MM.1S (cell line): ENCODE results near the gene SH3RF1.

ENCODE experiments used
- DNase-seq: peaks from one replicate; pipeline ENCODE4 v3.0.0-alpha.2; 2015
- H2AFZ ChIP-seq: fragments of 300-600 bp; sonication (generic); 2 replicates; pipeline ENCODE4 v1.6.0; 2016; ENCODE audit warnings: antibody characterized with exemption, low read length
- H3F3A ChIP-seq: fragments of 300-600 bp; sonication (generic); 2 replicates; pipeline ENCODE4 v1.6.1; 2016; ENCODE audit warnings: mild to moderate bottlenecking, antibody characterized with exemption, low read length, moderate library complexity, mixed read lengths; ENCODE audit not compliant: insufficient read depth
- H3K27ac ChIP-seq: fragments of 300-600 bp; sonication (generic); 2 replicates; pipeline ENCODE4 v1.5.1; 2016; ENCODE audit warnings: mild to moderate bottlenecking, low read length
- H3K27me3 ChIP-seq: fragments of 300-600 bp; sonication (generic); replicated peaks from 2 replicates; pipeline ENCODE4 v1.6.0; 2016; ENCODE audit warnings: low read length; ENCODE audit not compliant: insufficient read depth
- H3K36me3 ChIP-seq: fragments of 300-600 bp; sonication (generic); replicated peaks from 2 replicates; pipeline ENCODE4 v1.6.1; 2016; ENCODE audit warnings: mild to moderate bottlenecking, low read length, mixed read lengths; ENCODE audit not compliant: insufficient read depth
- H3K4me1 ChIP-seq: fragments of 300-600 bp; sonication (generic); 2 replicates; pipeline ENCODE4 v1.6.1; 2016; ENCODE audit warnings: low read length, mixed read lengths
- H3K4me2 ChIP-seq: fragments of 300-600 bp; sonication (generic); 2 replicates; pipeline ENCODE4 v1.6.0; 2016; ENCODE audit warnings: low read depth, low read length
- H3K4me3 ChIP-seq: fragments of 300-600 bp; sonication (generic); 2 replicates; pipeline ENCODE4 v1.5.1; 2016; ENCODE audit warnings: low read length, mixed read lengths
- H3K79me2 ChIP-seq: fragments of 300-600 bp; sonication (generic); 2 replicates; pipeline ENCODE4 v1.6.1; 2016; ENCODE audit warnings: mixed run types, low read length, mixed read lengths
- H3K9ac ChIP-seq: fragments of 300-600 bp; sonication (generic); 2 replicates; pipeline ENCODE4 v1.6.1; 2016; ENCODE audit warnings: low read length, mixed read lengths
- H3K9me2 ChIP-seq: fragments of 300-600 bp; sonication (generic); replicated peaks from 2 replicates; pipeline ENCODE4 v1.6.1; 2016; ENCODE audit warnings: mild to moderate bottlenecking, low read length, mixed read lengths; ENCODE audit not compliant: insufficient read depth
- H3K9me3 ChIP-seq: fragments of 300-600 bp; sonication (generic); replicated peaks from 2 replicates; pipeline ENCODE4 v1.6.1; 2016; ENCODE audit warnings: mild to moderate bottlenecking, low read length, mixed read lengths; ENCODE audit not compliant: insufficient read depth
- H4K20me1 ChIP-seq: fragments of 300-600 bp; sonication (generic); 2 replicates; pipeline ENCODE4 v1.6.1; 2016; ENCODE audit warnings: mild to moderate bottlenecking, low read length, moderate library complexity, mixed read lengths; ENCODE audit not compliant: insufficient read depth
- CTCF ChIP-seq: fragments of 300-600 bp; sonication (generic); IDR thresholded peaks from 2 replicates; pipeline ENCODE4 v1.5.1; 2016; ENCODE audit warnings: antibody characterized with exemption, low read length, mixed read lengths
- EZH2 ChIP-seq: fragments of 300-600 bp; sonication (generic); optimal IDR thresholded peaks from 2 replicates; pipeline ENCODE3; 2017; ENCODE audit warnings: low read depth, mild to moderate bottlenecking, antibody characterized with exemption, low read length, mixed read lengths
- EZH2phosphoT487 ChIP-seq: fragments of 300-600 bp; sonication (generic); IDR thresholded peaks from 2 replicates; pipeline ENCODE4 v1.6.1; 2018; ENCODE audit warnings: antibody characterized with exemption, low read length

SH3RF1 gene

GRCh38 chr4:169184686-169185085 lies 86.1 kb downstream of the SH3RF1 start:
- DNase-seq = no peak
- no peak overlapping the region for H2AFZ ChIP-seq
- H3K27ac ChIP-seq = no peak overlapping the region
- H3F3A ChIP-seq = no peaks in the 10 kb centered on the region
- H3K36me3 ChIP-seq = no peaks in the 10 kb centered on the region
- H3K4me2 ChIP-seq = no peak overlapping the region
- H3K9ac ChIP-seq = no peak overlapping the region
- H3K9me3 ChIP-seq = no peaks in the 10 kb centered on the region
- H4K20me1 ChIP-seq = no peaks in the 10 kb centered on the region
- H3K4me1 ChIP-seq = peaks cover 9% of the 10 kb centered on the region; the same call in 1 of the 2 replicates
- H3K9me2 ChIP-seq = no peaks in the 10 kb centered on the region
- H3K27me3 ChIP-seq = no peaks in the 10 kb centered on the region
- H3K79me2 ChIP-seq = no peaks in the 10 kb centered on the region
- H3K4me3 ChIP-seq = no peak overlapping the region
- TF ChIP-seq EZH2 (no peak), CTCF (no peak), EZH2phosphoT487 (no peak)

- Histone ChIP-seq H3K27me3 (no peaks in the 10 kb centered on the region), H4K20me1 (no peaks in the 10 kb centered on the region), H3F3A (no peaks in the 10 kb centered on the region), H3K4me2 (no peak overlapping the region), H3K79me2 (no peaks in the 10 kb centered on the region), H3K36me3 (no peaks in the 10 kb centered on the region), H3K4me3 (no peak overlapping the region), H3K9ac (no peak overlapping the region), H3K27ac (no peak overlapping the region), H3K9me3 (no peaks in the 10 kb centered on the region), H3K4me1 (peaks cover 5% of the 10 kb centered on the region; the same call in 1 of the 2 replicates), H3K9me2 (no peaks in the 10 kb centered on the region), H2AFZ (no peak overlapping the region)
- no peak for DNase-seq
- TF ChIP-seq EZH2phosphoT487 (no peak), CTCF (no peak), EZH2 (no peak)
Measured at GRCh38 chr4:169184236-169184635, 86.5 kb downstream of the SH3RF1 start.

- Histone ChIP-seq H3K4me3 (no peak overlapping the region), H3K27me3 (no peaks in the 10 kb centered on the region), H4K20me1 (no peaks in the 10 kb centered on the region), H3K36me3 (no peaks in the 10 kb centered on the region), H3K9me3 (no peaks in the 10 kb centered on the region), H3K9me2 (no peaks in the 10 kb centered on the region), H2AFZ (no peak overlapping the region), H3K79me2 (no peaks in the 10 kb centered on the region), H3K27ac (no peak overlapping the region), H3K9ac (no peak overlapping the region), H3K4me2 (no peak overlapping the region), H3F3A (no peaks in the 10 kb centered on the region), H3K4me1 (peaks cover 4% of the 10 kb centered on the region; the same call in 1 of the 2 replicates)
- TF ChIP-seq CTCF (no peak), EZH2 (no peak), EZH2phosphoT487 (no peak)
- no peak for DNase-seq
Measured at GRCh38 chr4:169183581-169183980, 87.2 kb downstream of the SH3RF1 start.
